NB4 (cell line): ENCODE data around the gene HJURP.

Experiments
- DNase-seq: peaks from one replicate; pipeline ENCODE4 v3.0.0; 2010; ENCODE audit warnings: low read depth
- H3K4me3 ChIP-seq: one replicate; pipeline ENCODE4 v1.5.1; 2011; ENCODE audit warnings: mild to moderate bottlenecking, low read depth, low read length, moderate library complexity
- CTCF ChIP-seq: IDR thresholded peaks from one replicate; pipeline ENCODE4 v1.5.1; 2012; ENCODE audit warnings: low read depth, low read length
- MYC ChIP-seq: IDR thresholded peaks from 2 replicates; pipeline ENCODE4 v1.6.1; 2011; ENCODE audit warnings: low read depth, low read length
- POLR2A ChIP-seq: IDR thresholded peaks from 2 replicates; pipeline ENCODE4 v1.6.1; 2011; ENCODE audit warnings: mild to moderate bottlenecking; ENCODE audit not compliant: insufficient read length; ENCODE audit errors: extremely low read depth
- TF ChIP-seq, protein P1 (sequence below): IDR thresholded peaks from 2 replicates; pipeline ENCODE4 v1.6.1; 2011; ENCODE audit warnings: low read depth, low read length

Gene HJURP

GRCh38 chr2:233799087-233799665 is 55.2 kb downstream of the HJURP start:
- TF ChIP-seq MYC (no peak), CTCF (no peak), POLR2A (no peak)
- TF ChIP-seq, protein P1, sequence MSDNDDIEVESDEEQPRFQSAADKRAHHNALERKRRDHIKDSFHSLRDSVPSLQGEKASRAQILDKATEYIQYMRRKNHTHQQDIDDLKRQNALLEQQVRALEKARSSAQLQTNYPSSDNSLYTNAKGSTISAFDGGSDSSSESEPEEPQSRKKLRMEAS, result no peak
- H3K4me3 ChIP-seq, result no peak overlapping the region
- no peak for DNase-seq

DNA sequence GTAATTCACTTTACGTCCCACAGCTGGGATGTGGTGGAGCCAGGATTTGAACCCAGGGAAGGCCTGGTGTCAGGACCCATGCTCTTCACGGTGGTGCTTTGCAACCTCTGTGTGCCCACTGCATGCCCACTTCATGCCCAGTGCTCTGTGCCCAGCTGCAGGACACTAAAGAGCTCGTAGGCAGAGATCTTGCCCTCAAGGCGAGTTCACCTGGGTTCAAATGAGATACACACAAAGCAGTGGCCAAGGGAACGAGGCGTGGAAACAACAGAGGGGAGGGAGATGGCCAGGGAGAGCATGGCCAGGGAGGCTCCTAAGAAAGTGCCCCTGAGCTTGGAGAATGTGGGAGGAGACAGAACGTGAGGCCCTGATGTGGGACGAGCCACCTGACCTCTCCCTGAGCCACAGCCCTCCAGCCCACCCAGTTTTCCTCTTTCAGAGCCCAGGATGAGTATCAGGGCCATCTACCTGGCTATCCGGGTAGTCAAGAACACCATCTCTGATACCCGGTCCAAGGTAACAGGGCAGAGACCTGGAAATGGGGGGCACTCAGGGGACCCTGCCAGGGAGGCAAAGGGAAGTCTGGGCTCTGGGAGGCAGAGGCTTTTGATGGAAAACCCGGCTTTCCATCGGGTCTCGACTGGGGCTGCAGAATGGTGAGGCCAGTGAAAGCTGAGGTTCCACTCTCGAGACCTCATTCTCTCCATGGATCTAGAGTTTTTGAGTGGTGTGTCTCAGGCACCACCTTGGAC is 55.8 kb downstream of the HJURP start:
- DNase-seq, result no peak
- no peak overlapping the region for H3K4me3 ChIP-seq
- TF ChIP-seq, protein P1, result no peak
- TF ChIP-seq POLR2A (no peak), MYC (no peak), CTCF (no peak)

GRCh38 chr2:233796254-233796653 is 58.1 kb downstream of the HJURP start:
- DNase-seq, result no peak
- no peak overlapping the region for H3K4me3 ChIP-seq
- no peak for TF ChIP-seq POLR2A
- no peak for TF ChIP-seq CTCF

- no peak overlapping the region for H3K4me3 ChIP-seq
- TF ChIP-seq CTCF (no peak), POLR2A (no peak), MYC (no peak)
- TF ChIP-seq, protein P1, result no peak
- no peak for DNase-seq
Measured at GRCh38 chr2:233795735-233796171, 58.6 kb downstream of the HJURP start.

DNA sequence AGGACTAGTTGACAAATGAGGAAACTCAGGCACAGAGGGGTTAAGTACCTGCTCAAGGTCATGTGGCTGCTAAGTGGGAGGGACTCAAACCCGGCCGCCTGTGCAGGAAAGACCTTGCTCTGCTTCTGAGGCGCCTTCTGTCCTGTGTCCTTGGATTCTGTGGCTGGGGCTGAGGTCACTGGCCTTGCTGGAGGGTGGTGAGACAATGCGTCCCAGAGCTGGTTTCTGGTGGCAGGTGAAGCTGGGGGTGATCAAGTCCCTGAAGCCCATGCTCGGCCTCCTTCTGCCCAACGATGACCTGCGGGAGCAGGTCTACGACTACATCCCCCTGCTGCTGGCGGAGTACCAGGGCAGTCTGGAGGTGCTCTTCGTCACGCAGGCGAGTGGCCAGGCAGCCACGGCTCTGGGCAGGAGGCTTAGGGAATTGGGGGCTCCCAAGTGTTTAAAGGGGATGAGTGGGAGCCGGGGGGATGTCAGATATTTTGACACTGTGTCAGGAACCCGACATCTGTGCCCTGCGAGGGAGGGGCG is 60.1 kb downstream of the HJURP start:
- no peak for TF ChIP-seq CTCF
- no peak for TF ChIP-seq POLR2A
- no peak for TF ChIP-seq MYC
- TF ChIP-seq, protein P1, result no peak
- no peak for DNase-seq
- no peak overlapping the region for H3K4me3 ChIP-seq
